Stimulated activated CD4-positive, alpha-beta T cell treated with anti-CD3 and anti-CD28 coated beads, Interleukin-1b, Interleukin-23, amount 100 ng/mL, for 48 hours (primary cell): ENCODE measurements around the gene USH2A.
"Not testable (repeated sequence)": the region's sequence is repeated elsewhere in the genome, so short reads cannot be mapped to it uniquely, and the experiment has no call there.

ENCODE experiments used
- DNase-seq: peaks from one replicate; pipeline ENCODE4 v3.0.0-alpha.2; 2020

The USH2A gene

DNA sequence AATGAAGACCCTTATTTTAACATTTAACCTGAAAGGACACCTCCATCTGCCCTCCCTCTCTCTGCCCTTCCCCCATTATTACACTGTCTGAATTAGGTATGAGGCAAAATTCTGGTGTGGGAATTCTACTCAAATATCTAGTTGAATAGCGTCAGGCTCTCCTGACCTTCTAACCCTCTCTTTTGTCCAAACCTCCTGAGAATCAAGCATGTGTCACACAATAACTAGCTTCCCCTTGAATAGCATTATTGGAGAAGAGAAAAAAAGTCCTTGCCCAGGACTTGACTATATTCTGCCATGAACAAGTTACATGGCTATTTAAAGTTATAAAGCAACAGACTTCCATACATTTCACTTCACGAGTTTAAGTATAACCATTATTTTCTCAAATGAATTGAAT lies 35.5 kb downstream of the USH2A start:
- DNase-seq: no peak

DNA sequence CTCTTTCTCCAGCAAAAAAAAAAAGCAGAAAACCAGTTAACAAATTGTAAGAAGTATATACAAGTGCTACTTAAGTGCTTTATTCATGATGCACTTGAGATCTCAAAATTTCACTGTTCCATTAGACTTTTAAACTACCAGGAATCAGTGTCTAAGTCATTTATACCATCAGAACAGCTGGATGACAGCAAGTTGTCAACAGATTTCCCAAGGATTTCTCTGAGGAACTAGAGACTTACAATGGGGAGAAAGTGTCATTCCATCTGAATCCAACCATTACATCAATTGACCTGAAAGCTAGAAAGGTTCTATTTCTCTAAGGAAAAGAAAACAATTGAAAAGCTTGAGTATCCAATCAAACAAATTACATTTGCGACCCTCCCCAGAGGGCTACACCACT lies 43.8 kb downstream of the USH2A start:
- DNase-seq: no peak

DNA sequence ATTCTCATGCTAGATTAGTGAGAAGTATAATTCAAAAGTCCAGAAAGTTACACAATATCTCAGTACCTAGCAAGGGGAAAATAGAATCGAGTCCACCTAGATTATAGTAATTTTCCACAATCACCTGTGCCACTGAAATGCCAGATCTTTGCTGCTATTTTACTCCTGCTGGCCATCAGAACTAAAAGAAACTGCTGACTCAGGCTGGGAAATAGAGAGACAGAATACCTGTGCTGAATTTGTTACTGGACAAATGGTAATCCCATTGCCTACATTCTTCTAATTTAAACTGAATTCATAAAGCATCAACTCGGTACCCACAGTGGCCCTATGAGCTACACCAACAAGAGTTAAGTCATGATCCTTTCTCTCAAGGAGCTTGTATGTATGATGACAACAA lies 55.0 kb downstream of the USH2A start:
- no peak for DNase-seq

DNA sequence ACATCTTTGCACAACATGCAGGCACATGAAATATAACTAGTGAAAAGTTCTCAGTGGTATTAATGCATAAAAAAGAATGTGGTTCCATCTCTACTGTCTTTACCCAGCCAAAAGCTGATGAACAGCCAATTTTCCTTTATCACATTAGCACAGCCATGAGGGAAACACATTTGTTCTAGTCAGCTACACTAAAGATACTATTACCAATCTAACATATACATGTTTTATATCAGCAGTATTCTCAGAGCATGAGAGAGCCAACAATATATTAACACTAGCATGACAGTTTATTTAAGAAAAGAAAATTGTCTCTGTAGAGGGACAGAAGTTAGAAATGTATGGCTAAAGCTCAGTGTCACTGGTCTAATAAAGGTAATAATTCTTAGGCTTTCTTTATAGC lies 56.3 kb downstream of the USH2A start:
- no peak for DNase-seq

DNA sequence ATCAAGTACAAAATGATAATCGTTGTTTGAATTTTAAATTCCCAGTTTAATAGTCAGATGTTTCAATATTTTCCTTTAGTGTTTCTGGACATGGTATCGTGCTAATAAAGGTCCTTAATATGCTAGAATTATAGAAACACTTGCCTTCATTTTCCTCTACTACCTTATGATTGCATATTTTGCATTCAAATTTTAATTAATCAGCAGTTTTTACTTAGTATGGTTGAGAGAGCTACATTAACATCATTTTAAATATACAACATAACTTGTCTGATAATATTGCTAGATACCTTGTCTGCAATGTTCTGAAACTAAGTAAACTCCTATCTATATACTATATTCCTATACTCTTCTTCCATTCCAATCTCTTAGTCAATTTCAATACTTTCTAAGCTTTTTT lies 66.3 kb downstream of the USH2A start:
- DNase-seq: no peak

DNA sequence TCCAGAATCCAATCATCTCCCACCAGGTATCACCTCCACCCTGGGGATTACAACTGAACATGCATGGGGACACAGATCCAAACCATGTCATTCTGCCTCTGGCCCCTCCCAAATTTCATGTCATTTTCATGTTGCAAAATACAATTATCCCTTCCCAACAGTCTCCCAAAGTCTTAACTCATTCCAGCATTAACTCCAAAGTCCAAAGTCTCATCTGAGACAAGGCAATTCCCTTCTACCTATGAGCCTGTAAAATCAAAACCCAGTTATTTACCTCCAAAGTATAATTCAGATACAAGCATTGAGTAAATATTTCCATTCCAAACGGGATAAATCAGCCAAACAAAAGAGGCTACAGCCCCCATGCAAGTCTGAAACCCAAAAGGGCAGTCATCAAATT lies 73.1 kb downstream of the USH2A start:
- DNase-seq: no peak

DNA sequence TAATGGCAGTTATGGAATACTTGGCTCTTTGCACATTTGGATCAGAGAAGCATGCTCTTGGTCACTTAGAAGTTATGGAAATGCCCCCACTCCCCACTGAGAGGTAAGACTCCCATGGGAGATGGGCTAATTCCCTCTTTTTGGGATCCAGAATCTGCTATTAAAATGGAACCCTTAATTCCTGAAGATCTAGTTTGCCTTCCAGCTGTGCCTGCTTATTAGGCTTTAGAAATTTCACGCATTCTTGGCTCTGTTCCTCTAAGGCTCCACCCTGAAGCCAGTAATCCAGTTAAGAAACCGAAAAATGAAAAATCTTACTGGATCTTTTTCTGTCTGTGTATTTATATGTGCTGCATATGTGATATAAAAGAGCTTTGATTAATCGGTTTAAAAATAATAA lies 76.7 kb downstream of the USH2A start:
- DNase-seq: no peak

DNA sequence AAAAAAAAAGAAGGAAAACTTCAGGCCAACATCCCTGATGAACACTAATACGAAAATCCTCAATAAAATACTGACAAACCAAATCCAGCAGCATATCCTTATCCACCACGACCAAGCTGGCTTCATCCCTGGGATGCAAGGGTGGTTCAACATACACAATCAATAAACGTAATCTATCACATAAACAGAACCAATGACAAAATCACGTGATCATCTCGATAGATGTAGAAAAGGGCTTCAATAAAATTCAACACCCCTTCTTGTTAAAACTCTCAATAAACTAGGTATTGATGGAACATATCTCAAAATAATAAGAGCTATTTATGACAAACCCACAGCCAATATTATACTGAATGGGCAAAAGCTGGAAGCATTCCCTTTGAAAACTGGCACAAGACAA lies 82.7 kb downstream of the USH2A start:
- not testable (repeated sequence) for DNase-seq

DNA sequence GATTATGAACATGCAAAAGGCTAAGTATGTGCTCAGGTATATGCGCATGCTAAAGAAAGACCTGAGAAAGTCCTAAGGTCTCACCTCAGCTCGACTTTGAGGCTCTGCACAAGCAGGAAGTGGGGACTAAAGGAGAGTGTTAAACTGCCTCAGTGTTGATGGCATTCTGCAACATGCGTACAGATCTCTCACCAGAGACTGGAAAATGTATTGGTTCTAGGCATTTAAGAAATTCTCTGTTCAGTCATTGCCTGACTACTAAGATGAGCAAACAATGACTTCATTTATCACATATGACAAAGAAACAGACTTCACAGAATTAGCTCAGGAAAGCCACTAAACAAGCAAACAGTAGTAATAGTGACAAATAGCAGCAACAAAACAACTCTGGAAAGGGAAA lies 90.8 kb downstream of the USH2A start:
- DNase-seq: no peak

DNA sequence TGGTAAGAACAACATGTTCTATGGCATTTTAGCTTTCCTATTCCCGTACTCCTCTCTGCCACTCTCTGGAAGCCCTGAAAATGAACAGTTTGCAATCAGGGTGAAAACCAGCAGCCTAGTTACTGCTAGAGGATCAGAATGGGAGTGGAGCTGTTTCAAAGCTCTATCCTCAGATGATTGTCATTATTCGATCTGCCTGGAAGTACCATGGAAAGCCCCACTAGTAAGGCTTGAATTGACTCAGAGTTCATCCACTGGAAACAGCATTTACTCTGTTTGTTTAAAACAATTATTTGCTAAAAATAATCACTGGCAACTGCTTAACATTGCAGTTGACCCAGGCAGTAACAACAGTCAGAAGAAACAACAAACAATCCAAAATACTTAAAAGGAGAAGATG lies 91.2 kb downstream of the USH2A start:
- DNase-seq: no peak

DNA sequence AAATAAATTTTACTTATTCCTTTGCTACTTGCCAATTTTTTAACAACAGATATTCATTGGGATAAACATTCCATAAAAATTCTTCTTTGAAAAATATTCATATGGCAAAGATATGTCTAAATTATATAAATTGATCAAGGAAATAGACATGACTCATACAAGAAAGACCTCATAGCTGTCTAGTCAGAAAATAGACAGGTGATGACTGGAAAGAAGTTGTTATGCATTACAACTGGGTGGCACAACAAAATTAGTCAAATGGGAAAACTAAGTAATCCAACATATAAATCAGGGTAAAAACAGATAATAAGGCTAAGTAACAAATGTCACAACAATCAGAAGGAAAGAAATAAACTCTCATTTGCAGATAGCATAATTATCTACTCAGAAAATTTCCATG lies 92.0 kb downstream of the USH2A start:
- no peak for DNase-seq

DNA sequence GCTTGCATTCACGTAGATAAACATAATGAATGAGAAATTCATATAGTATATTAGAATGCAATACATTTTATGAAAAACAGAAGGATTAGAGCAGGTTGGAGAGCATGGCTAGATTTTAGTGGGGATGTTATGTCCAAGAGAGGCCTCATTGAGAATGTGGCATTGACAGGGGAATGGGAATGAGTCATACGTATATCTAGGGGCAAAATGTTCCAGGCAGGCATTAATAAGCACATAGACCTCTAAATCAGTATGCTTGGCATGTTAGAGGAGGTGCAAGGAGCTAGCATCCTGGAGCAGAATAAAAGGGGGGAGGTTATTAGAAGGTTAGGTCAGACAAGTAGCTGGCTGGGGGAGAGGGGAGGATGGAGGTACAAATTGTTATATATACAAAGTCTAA lies 93.0 kb downstream of the USH2A start:
- no peak for DNase-seq

DNA sequence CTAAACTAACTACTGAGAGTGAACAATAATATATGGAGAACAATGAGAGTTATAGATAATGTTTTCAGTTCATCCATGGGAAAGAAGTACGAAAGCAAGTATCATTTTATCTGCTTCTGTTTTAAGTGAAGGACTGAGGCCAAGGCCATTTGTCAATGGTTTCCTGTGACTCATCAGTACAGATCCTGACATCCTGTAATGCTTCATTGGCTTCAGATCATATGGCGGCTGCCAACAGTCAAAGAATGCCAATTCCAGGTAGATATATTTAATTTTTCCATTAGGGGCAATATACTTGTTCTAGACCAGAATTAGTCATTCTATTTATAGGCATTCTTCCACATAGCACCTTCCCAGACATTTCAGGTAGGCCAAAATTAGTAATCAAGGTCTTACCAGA lies 97.3 kb downstream of the USH2A start:
- no peak for DNase-seq

DNA sequence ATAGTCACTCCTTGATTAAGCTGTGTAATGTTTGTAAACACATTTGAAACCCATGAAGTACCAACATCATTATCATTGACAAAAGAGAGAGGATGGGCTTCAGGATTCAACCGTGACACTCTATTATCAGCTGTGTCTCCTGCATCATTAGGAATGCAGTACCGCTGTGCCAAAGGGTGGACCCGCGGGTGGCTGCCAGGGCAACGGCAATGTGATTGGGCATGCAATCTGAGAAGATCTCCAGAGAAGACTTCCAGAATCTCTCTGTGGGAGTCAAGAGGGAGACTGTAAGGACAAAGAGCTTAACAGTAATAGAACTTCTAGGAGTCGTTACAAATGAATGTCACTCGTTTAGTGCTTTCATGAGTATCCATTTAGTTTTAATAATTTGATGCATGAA lies 97.9 kb downstream of the USH2A start:
- DNase-seq: no peak

DNA sequence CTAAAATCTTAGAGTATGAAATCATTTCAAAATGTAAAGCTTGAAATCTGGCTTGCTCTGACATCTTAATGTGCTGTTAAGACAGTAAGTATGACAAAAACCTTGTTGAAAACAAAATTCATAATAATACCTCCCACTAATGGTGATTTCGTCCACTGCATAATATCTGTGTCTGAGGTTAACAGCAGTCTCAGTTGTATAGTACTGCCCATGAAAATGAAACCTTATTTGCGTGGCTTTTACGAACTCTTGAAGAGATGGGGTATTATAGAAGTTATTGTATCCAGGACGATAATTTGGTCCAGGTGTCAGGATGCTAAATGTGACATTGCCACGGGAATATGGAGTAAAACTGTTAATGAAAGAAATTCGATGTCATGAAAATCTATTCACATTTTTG lies 99.9 kb downstream of the USH2A start:
- DNase-seq: no peak

DNA sequence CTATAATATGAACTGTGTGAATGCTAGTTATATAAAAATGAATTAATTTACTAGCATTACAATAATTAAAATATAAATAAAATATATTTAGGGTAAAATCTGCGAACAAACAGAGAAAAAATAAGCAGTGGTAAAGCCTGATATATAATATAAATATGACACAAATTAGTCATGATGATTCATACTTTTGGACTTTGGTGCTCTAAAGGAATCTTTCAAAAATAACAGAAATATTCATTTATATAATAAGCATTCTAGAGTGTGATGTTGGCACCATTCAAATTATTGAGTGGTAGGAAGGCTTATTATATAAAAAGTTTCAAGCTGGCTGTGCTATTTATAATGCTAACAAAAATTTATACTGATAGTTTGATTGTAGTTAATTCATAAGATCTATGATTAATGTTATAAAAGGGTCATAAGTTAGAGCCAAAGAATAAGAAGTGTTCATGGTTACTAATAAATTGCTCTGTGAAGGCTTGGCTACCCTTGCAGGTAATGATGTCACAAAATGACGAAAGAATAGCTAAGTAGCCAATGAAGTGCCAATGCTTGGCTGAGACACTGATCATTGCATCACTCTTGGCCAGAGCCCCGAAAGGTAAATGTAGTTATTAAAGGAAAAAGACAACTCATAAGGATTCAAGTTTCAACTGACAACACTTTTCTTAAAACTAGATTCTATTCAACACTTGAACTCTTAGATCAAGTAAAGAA lies 108.7 kb downstream of the USH2A start:
- DNase-seq: no peak

DNA sequence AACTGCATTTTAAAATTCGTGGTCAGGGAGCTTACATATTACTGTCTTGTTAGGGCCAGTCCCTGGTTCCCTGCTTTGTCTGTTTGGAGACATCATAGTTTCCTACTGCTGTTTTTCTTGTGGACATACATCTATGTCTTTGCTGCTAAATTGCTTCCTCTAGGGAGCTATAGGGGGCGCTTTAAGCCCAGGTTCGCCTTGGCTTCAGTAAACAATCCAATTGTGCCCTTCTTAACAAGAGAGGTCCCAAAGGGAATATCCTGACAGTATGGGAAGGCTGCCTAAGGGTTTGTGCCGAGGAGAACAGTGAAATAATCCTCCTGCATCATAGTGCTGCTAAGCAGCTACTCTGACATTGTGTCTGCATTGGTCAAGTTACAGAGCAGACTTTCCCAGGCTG lies 112.5 kb downstream of the USH2A start:
- DNase-seq: no peak

DNA sequence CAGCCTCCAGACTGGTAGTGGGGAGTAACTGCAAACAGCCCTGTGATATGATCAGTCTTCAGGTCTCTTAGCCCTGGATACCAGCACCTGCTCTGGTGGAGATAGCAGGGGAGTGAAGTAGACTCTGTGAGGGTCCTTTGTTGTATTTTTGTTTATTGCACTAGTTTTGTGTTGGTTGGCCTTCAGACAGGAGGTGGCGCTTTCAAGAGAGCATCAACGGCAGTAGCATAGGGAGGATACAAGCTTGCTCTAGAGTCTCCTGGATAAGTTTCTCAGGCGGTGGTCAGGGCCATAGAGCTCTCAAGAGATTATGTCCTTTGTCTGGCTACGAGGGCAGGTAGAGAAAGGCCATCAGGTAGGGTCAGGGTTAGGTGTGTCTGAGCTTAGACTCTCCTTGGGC lies 116.4 kb downstream of the USH2A start:
- no peak for DNase-seq

DNA sequence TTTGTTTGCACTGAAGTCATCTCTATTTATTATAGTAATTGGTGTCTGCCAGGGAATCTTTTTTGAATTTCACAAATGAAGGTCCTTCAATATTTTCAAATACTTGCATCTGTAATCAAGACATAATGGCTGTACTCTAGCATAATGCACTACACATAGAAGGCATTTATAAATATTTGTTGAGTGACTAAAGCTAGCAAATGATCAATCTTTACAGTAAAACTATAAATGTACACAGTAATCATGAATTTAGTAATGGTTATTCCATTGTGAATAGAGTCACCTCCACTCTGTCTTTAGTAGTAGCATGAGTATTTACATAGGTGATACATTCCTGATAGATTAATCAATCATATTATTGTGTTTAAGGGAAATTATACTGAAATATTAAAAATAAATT lies 119.6 kb downstream of the USH2A start:
- no peak for DNase-seq

DNA sequence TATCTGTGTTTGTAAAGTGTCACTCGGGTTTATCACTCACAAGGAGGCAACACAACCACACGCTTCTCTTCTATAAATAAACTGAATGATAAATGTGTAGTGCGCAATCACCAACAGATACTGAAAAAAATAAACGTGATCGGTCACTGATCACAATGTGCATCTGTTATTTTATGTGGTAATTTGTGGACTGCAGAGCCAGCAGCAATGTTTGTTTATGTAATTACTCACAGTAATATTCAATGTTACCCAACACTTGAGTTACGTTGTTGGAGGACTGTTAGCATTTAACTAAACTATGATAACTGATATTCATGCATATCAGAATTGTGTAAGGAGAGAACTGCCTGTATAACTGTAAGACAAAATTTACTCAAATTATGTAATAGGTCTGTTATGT lies 129.6 kb downstream of the USH2A start:
- no peak for DNase-seq

DNA sequence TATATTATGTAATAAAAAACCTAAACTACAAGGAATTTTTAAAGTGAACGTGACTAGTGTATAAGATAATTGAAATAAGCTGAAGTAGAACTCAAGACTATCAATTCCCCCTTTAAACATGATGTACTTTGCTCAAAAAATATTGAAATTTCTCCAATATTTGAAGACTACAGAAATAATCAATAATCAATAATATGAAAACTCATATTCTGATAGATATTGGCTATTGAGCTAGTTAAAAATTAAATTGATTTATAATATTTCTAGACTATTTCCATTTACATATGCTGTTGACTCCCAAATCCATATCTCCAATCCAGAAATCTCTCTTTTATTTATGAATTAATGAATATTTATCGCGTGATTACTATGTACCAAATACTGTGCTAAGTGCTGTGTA lies 133.2 kb downstream of the USH2A start:
- no peak for DNase-seq

DNA sequence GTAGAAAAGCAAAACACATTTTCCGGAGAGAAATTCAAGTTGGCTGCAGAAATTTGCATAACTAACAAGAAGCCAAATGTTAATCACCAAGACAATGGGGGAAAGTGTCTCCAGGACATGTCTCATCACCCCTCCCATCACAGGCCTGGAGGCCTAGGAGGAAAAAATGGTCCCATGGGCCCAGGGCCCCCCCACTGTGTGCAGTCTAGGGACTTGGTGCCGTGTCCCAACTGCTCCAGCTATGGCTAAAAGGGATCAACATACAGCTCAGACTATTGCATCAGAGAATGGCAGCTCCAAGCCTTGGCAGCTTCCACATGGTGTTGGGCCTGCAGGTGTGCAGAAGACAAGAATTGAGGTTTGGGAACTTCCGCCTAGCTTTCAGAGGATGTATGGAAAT lies 138.2 kb downstream of the USH2A start:
- DNase-seq: no peak

DNA sequence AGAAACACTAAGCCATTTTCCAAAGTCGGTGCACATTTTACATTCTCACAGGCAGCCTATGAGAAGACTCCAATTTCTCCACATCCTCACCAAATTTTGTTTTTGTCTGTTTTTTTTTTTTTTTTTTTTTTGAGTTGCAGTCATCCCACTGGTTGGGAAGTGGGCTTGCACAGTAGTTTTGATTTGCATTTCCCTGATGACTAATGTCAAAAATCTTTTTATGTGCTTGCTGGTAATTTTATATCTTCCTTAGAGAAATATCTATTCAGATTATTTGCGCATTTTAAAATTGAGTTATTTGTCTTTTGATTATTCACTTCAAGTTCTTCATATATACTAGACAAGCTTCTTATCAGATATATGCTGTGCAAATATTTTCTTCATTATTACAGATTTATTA lies 141.5 kb downstream of the USH2A start:
- no peak for DNase-seq

DNA sequence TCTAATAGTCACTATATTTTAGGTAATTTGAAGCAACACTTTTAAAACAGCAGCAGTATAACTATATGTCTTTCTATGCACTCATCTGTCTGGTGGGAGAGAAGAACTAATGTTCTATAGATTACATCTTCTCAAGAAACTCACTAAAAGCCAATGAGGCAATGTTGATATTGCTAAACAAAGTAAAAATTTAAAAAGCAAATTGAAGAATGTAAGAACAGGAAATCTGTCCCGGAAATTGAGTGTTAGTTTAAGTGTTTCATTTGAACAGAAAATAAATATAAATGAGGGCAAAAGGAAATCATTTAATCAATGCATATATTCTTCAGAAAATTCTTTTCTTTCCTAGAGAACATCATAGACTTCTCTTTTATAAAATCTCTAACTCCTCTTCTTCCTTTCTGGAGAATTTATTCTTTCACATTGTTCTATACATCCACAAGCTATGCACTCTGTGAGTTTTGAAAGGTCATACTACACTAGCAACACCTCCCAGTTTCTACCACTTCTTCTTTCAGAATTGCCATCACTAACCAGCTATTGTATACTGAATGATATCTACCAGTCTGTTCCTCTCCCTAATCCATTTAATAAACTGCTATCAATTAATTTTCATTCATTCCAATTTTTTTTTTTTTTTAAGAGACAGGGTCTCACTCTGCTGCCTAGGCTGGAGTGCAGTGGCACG lies 153.0 kb downstream of the USH2A start:
- DNase-seq: no peak

DNA sequence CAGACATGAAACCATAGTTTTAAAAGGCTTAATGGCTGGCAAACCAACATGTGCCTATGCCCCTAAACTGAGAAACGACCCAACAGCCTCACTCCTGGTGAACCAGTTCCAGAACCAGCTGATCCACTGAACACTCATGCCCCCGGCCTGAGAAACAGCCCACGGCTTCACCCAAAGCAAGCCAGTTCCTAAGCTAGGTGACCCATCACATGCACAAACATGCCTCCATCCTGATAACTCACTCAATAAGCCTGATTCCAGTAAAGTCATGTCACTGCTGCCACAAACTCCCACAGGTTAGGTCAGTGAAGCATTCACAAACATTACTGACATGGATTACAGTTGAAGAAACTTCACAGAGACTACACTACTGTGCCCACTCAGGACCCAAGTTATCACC lies 161.6 kb downstream of the USH2A start:
- no peak for DNase-seq
